Inflammatory macrophage treated with lipopolysaccharide for 4 hours (primary cell): ENCODE data around the gene PDGFD.

Experiments
- DNase-seq: peaks from one replicate; pipeline ENCODE4 v3.0.0-alpha.2; 2020

Gene PDGFD

GRCh38 chr11:103947546-103947919 is 216.4 kb downstream of the PDGFD start:
- DNase-seq, result no peak

GRCh38 chr11:103946793-103947545 is 217.0 kb downstream of the PDGFD start:
- no peak for DNase-seq

- no peak for DNase-seq
Measured at GRCh38 chr11:103944251-103944940, 219.6 kb downstream of the PDGFD start.

- DNase-seq, result no peak
Measured at GRCh38 chr11:103942646-103943045, 221.3 kb downstream of the PDGFD start.

- no peak for DNase-seq
Measured at GRCh38 chr11:103940551-103940950, 223.4 kb downstream of the PDGFD start.

GRCh38 chr11:103939694-103940093 is 224.3 kb downstream of the PDGFD start:
- DNase-seq, result no peak

GRCh38 chr11:103936059-103936458 is 227.9 kb downstream of the PDGFD start:
- DNase-seq, result no peak

- no peak for DNase-seq
Measured at GRCh38 chr11:103935219-103935618, 228.7 kb downstream of the PDGFD start.

GRCh38 chr11:103929170-103929903 is 234.6 kb downstream of the PDGFD start:
- no peak for DNase-seq

- no peak for DNase-seq
Measured at GRCh38 chr11:103928802-103929161, 235.2 kb downstream of the PDGFD start.

- DNase-seq, result no peak
Measured at GRCh38 chr11:103928040-103928801, 235.7 kb downstream of the PDGFD start.

GRCh38 chr11:103927535-103927934 is 236.4 kb downstream of the PDGFD start:
- no peak for DNase-seq

- no peak for DNase-seq
Measured at GRCh38 chr11:103926990-103927389, 237.0 kb downstream of the PDGFD start.

GRCh38 chr11:103924166-103925013 is 239.6 kb downstream of the PDGFD start:
- DNase-seq, result no peak

- DNase-seq, result no peak
Measured at GRCh38 chr11:103923451-103923931, 240.5 kb downstream of the PDGFD start.

GRCh38 chr11:103920933-103921332 is 243.0 kb downstream of the PDGFD start:
- no peak for DNase-seq

- DNase-seq, result no peak
Measured at GRCh38 chr11:103920449-103920848, 243.5 kb downstream of the PDGFD start.

- DNase-seq, result no peak
Measured at GRCh38 chr11:103910721-103911120, 253.2 kb downstream of the PDGFD start.

- no peak for DNase-seq
Measured at GRCh38 chr11:103907548-103908455, 256.1 kb downstream of the PDGFD start.

GRCh38 chr11:103907136-103907535 is 256.8 kb downstream of the PDGFD start:
- DNase-seq, result no peak
